ENCODE results near the gene FHOD3.

FHOD3 gene

DNA sequence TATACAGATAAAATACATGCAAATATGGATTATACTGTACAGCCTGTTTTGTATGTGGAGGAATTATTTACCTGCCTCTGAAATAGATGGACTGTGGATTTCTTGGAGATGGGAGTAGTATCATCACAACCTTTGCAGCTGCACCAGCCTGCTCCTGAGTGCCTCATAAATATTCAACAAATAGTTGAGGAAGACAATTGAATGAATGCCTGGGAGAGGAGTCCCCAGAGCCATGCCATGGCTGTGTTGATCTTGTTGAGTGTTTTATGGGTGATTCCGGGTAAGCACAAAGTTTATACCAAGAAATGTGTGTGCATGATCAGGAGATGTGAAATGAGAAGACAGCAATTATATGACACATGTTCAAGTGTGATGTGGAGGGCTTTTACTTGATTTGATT is 225.0 kb downstream of the FHOD3 start:
- DNase-seq (ENCODE audit: low spot score): no peak

DNA sequence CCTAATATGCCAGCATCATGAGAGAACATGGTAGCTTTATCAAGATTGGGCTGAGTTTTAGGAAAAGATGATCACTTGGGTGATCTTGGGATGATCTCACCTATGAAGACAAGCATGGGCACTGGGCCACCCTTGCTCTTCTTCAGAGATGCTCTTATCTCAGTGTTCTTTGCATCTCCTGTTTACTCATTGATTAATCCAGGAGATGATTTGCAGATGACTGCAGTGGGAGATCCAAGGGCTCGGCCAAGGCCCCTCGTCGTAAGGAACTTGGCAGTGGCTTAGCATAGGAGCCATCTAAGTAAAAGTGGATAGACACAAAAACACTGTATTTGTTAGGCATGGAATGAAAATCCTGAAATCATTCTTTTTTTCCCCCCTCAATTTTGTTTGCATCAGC is 228.4 kb downstream of the FHOD3 start:
- no peak for DNase-seq (ENCODE audit: low spot score)

DNA sequence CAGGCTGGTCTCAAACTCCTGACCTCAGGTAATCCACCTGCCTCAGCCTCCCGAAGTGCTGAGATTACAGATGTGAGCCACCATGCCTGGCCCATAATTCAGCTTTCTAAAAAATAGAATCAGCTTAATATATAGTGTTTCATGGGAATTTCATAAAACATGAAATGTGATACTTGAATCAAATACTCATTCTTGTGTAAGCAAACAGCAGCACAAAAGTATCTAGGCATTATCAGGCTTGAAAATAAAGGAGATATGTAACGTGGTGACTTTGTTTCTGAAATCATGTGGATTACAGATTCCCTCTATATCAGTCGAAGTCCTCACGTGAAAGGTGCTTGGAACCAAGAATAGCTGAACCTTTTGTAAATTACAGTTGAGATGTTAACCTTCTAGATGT is 229.1 kb downstream of the FHOD3 start:
- DNase-seq (ENCODE audit: low spot score): no peak

DNA sequence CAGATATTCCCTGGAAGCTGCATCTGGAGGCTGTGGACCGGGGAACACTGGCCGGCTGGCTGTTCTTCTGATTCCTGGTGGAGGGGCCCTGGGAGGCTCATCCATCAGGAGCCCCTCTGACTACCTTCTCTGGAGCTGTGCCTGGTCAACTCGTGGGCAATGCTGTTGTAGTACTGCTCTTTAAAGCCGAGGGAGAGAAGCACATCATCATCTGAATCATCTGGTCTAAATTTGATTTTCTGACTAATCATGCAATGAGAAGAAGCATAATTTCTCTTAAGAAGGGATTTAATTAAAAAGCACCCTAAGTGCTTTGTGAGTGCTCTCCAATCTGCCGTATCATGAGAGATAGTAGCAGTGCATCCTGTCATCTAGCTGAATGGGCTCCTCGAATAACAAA is 229.5 kb downstream of the FHOD3 start:
- DNase-seq (ENCODE audit: low spot score): no peak

DNA sequence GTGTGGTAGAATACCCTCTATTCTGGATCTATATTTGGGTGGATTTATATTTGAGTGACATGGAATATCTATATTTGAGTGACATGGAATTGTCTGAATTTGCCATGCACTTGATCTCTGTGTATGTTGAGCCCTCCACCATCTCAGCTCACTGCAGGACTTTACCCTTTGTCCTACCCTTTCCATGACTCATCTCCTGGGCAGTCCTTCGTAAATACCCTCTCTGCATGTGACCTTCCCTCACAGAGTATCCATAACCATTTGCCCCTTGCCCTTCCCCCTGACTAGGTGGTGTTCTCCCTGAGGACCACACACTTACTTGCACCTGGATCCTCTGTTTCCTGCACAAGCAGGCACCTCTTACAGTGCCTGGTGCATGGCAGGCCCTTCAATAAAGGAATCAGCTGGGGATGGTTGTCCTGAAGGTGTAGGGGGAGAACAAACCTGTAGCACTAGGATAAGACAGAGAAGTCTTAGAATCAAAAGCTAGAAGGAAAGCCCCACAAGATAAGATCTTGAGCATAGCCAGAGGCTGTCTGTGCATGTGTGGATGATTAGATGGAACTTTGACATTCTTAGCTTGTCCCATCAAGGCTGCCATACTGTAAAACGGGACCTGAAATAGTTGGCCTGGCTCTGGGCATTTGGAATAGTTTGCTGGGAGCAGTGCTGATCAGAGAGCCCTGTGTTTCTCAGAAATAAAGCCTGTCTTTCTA is 230.4 kb downstream of the FHOD3 start:
- DNase-seq (ENCODE audit: low spot score): no peak

DNA sequence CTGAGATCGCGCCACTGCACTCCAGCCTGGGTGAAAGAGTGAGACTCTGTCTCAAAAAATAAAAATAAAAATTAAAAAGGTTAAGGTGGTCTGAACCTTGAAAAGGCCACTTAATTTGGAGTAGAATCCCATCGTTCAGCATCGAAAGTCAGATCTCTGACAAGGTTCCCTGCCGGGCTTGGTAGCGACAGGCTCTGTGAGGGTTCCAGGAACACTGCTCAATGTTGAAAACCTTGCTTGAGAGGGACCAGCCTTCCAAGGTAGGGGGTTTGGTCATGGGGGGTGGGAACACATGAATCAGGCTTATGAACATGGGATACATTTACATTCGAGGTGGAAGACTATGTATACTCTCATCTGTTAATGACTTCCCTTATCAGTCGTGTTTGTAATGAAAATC is 232.2 kb downstream of the FHOD3 start:
- DNase-seq (ENCODE audit: low spot score): no peak

DNA sequence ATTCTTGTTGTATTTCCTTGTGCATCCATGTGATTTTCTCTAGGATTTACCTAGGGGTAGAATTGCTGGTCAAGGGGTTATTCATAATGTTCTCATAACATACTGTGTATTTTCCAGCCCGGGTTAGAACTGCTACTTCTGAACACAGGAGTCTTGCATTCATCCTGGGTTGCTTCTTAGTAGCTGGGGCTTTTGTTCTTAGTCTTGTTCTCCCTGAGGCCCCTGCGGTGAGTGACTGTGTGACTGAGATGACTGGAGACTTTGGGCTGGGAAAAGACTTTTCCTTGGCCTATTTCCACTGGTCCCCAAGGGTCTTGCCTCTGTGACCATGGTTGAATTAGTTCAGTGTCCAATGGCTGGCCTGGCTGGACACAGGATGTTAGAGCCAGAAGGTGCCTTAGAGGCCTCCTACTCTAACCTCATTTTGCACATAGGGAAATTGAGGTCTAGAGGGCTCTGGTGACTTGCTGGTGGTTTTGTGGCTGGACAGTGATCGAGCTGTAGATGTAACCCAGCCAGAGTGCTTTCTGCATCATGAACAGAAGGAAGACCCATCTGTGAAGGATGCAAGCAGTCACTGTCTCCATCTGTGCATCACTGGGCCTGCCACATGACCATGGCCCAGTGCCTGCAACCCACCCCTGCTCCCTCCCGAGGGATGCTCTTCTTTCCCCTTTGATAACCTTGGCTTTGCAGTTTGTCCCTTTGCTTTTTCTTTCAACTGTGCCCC is 233.3 kb downstream of the FHOD3 start:
- no peak for DNase-seq (ENCODE audit: low spot score)

DNA sequence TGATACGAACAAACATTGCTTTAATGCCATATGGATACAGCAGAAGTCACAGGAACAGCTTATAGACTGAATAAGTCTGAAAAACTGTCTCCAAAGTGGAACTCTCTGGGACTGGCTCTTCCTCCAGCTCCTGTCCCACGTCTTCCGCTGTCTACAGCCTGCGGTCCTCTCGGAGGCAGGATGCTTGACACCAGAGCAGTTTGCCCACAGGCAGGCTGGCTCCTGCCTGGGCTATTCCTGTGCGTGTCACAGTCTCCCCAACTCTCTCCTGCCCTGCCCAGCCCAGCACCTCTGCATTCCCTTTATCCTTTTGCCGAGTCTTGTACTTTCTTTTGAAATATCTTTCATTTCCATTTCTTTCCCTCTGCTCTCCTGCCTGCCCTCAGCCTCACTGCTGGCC is 234.1 kb downstream of the FHOD3 start:
- no peak for DNase-seq (ENCODE audit: low spot score)

DNA sequence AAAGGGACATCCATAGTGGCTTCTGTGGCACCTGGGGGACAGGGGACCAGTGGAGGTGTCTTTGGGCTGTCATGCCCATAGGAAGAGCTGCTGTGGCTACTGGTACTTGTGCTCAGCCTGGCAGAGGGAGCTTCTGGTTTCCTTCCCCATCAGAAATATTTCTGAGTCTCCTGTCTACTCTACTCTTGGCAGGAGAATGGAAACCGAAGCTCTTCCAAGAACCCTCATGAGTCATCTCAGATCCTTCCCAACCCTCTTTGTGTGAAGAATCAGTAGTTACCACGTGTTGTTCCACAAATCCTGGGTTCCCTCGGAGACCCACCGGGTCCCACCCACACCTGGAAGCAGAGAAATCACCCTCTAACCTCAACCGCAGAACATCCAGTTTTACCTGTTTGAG is 234.9 kb downstream of the FHOD3 start:
- no peak for DNase-seq (ENCODE audit: low spot score)

DNA sequence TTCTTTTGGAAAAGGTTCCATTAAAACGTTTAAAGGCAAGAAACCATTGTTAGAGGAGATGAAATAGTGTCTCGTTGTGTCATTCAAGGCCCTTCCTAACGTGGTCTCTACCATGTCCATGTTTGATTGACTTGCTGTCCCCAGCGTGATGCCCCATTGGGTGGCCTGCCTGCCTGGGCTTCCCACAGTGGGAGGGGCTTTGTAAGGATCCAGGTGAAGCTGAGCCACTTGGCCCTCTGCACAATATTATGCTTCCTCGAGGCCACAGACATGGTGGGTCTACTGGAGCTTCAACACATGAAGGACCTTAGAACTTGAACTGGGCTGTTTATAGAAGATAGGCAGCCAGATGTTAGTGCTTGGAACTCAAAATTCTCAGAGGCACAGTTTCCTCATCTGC is 235.3 kb downstream of the FHOD3 start:
- no peak for DNase-seq (ENCODE audit: low spot score)

DNA sequence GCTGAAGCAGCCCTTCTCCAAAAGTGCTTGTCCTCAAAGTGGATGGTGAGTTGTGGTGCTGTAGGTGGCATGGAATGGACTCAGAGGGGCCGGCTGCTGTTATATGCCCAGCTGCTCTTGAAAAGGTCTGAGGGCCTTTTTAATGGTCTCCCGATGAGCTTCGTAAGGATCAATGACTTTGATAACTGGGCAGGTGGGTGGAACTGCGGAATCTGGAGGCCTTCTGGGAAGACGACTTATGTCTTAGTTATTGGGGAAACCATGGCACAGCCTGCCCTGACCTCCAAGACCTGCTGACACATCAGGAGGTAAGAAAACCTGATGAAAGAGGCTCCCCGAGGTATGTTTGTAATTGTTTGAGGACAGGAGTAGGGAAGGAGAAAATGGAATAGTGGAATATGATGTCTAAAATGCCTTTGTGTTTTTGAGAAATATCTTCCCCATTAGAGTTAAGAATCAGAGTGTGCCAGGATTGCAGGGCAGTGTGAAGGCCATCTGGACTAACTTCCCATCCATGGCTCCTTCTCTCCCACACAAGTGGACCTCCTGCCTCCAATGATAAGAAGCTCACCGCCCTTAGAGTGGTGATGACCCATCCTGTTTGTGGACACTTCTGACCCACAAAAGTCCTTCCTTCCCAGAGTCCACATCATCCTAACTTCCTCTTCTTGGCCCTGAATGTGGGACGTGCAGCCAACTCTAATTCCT is 236.1 kb downstream of the FHOD3 start:
- DNase-seq (ENCODE audit: low spot score): no peak

DNA sequence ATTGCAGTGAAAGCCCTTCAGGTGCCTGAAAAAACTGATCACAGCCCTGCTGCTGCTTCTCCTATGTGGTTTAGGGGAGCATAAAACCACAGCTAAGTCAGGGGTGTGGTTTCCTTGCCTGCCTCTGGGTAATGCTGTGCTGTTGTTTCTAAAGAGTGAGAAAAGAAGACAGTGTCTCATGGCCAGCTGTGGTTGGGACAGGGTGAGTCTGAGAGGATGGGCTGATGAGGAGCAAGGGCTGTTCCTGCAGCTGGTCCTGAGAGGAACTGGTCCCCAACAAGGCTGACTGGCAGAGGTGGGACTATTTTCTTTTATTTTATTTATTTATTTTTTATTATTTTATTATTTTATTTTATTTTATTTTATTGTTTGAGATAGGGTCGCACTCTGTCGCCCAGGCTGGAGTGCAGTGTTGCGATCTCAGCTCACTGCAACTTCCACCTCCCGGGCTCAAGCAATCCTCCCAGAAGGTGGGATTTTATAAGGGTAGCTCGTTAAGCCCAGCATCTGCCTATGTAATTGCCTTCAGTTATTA is 236.7 kb downstream of the FHOD3 start:
- peak; percentile 2 for DNase-seq (ENCODE audit: low spot score)

DNA sequence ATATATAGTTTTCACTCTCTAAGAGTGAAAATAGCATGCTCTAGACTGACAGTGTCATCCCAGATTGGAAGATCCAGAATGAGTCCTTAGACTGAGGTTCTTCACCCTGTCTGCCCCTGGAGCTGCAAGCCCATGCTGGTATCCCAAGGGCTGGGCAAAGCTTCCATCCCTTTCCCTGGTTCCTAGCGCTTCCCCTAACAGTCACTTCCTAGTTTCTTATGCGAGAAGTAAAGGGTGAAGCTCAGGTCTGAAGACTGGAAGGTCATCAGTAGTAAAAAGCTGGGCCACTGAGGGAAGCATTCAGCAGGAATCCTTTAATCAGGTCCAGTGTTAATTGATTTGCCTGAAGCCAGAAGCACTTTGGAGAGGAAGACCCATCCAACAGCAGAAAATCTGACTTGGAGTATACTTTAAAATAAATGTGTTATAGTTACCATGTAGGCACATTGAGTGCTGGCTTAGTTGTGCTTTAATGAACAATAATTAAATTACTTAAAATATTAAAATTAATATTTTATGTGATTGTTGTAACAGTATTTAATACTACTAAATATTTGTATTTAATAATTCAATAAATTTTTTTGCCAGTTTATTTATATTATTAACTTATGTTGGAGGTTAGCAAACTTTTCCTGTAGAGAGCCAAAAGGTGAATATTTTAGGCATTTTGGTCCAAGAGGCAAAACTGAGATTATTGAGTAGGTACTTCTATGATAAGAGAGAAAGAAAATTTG is 237.9 kb downstream of the FHOD3 start:
- DNase-seq (ENCODE audit: low spot score): no peak

DNA sequence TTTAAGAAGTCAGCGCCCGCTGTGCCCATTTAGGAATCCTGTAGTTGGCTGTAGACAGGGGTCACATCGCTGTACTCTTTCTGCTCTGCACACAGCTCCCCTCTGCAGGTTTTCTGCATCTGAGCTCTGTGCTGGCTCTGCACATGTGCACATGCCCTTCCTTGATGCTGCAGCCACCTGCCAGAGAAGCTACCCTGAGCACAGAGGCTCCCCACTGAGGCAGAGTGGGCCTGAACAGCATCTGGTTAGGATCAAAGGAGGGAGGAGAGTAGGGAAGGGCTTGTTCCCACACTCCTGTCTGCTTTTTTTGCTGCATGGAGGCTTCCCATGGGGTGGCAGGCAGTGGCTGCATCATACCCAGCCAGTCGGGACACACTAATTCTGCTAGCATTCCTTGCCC is 238.9 kb downstream of the FHOD3 start:
- no peak for DNase-seq (ENCODE audit: low spot score)

DNA sequence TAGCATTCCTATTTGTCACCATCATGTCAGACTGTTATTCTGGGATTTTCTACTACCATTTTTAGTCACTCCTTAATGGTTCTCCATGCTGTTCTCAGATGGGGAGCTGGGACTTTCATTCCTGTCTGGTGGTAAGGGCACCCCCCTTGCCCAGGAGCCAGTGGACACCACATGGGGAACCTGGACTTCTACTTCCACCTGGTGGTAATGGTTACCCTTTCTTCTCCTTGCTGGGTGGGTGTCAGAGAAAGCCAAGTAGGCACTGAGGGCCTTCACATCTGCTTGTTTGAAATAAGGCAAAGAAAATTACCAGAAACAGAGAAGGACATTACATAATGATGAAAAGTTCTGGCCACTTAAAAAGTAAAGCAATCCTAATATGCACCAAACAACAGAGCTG is 239.8 kb downstream of the FHOD3 start:
- no peak for DNase-seq (ENCODE audit: low spot score)

DNA sequence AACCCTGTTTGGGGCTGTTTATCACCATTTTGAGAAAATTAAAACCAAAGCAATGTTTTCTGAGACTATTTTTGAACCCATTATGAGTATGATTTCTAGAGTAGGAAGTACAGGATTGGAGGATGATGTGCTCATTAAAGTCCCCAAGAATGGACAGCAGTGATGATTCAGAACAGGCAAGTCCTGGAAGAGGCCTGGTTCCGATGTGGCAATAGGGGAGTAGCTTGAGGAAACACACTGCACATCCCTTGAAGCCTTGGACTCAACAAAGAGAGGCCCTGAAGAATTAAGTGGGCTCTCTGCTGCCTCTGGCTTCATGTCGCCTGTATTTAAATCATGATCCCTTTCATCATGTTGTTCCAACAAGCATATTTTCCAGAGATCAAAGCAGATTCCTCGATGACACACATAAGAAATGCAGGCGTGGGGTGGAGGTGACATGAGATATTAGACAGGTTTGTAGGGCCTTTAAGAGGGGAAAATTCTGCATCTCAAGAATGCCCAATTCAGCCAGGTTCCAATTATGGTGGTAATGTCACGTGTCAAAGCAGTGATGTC is 242.2 kb downstream of the FHOD3 start:
- no peak for DNase-seq (ENCODE audit: low spot score)

DNA sequence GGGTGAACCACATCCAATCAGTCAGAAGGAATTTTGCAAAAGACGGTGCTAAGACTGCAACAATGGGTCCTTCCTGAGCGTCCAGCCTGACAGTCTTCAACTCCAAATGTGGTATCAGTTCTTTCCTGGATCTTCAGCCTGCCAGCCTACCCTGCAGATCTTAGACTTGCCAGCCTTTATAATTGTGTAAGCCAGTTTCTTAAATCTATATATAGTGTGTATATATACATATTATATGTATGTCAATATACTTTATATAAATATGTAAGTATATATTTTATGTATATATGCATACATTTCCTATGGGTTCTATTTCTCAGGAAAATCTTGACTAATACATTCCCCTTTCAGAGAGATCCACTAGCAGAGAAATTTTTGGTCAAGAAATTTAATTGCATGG is 245.5 kb downstream of the FHOD3 start:
- no peak for DNase-seq (ENCODE audit: low spot score)

DNA sequence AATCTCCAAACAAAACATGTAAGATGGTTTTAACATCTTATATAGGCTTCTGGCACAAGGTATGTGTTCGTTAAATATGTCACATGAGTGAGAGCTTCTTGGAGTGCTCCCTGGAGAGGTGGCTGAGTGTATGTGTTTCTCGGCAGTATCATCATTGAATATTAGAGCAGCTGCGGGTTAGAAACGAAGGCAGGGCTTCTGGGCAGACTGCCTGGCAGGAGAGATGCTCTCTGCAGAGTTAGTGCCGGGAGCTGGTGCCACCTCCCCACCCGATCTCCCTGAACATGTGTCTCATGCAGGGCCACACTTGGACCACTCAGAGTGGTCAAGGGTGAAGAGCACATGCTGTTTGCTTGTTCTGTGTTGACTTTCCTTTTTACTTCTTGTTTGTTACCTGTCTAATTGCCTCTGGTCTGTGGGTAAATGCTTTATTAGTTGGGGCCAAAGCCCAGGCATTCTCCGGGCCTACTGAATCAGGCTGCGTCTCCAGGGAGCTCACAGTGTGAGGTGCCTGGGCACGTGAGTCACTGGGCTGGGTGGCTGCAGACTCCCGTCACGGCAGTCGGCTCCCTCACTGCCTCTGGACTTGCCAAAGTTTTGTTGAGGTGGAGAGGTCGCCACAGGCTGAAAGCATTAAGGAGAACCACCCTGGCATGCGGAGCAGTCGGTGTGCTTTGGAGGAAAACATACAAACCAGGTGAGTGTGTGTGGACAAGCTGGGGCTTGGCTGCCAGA is 246.6 kb downstream of the FHOD3 start:
- no peak for DNase-seq (ENCODE audit: low spot score)

DNA sequence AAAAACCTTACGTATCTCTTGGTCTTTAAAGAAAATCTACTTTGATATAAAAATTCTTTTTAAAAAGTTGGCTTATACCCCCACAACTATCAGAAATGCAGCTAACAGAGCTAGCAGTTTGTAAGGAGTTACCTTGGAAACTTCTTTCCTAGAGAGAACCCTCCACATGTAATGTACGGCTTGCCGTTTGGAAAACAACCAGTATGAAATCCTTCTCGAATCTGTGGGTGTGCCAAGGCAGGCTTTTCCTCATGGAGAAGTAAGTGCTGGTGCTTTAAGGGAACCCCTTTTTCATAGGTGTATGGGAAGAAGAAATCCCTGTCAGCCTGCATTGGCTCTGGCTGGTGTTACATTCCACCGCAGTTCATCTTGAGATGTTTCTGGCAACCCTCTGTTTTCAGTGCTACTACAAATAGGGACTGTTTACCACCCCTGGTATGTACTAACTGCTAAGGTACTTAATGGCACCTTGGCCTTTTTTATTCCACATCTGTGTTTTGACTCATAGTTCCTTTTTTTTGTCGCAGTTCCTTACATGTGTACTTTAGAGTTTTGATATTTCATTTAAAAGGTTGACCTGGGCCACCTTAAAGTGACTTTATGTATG is 248.4 kb downstream of the FHOD3 start:
- DNase-seq (ENCODE audit: low spot score): no peak

DNA sequence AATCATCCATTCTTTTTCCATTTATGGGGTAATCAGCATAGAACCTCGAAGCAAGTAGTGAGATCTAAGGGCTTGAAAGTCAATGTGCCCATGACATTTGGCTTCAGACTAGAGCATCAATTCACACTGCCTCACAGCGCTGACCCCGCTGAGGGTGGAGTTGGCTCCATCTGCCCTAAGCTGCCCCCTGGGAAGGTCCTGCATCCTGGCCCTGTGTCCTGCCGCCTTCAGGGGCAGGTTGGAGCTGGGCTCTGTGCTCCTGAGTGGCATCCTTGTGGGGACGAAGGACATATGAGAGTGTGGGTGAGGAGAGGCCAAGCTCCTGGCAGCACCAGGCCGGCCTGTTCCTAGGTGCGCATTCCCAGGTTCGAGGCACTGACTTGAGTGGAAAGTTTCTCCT is 249.4 kb downstream of the FHOD3 start:
- DNase-seq (ENCODE audit: low spot score): no peak

DNA sequence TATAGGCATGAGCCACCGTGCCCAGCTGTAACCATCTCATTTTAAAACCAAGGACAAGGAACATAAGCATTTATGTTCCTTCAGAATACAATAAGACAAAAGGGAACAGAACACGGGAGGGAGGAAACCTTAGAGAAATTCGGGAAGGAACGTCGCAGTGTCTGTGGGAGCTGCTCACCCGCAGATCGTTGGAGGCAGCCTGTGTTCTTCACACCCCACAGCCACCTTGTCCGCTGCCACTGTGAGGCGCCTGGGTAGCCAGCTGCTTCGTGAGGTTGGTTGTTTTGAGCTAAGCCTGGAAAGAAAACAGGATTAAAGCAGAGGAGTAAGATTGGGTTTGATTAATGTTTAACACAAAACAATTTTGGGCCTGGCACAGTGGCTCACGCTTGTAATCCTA is 250.0 kb downstream of the FHOD3 start:
- no peak for DNase-seq (ENCODE audit: low spot score)
